Karpas-422 (cell line): Measurements from ENCODE around the gene CRIP2. TPM values are rescaled to one million over a fixed set of nuclear protein-coding genes. Genes with fewer than 3 reads are reported as not detected.
A peak's percentile ranks its signal among the peaks of the same experiment; 100 is the strongest.

Experiments used
- DNase-seq: peaks from one replicate; pipeline ENCODE4 v3.0.0-alpha.2; 2015
- H2AFZ ChIP-seq: fragments of 200-600 bp; sonication (generic); 2 replicates; pipeline ENCODE4 v1.6.1; 2014; ENCODE audit warnings: antibody characterized with exemption, low read length, mixed read lengths
- H3K27ac ChIP-seq: fragments of 200-600 bp; sonication (generic); 2 replicates; pipeline ENCODE4 v1.5.1; 2014; ENCODE audit warnings: mild to moderate bottlenecking, low read length, moderate library complexity
- H3K27me3 ChIP-seq: fragments of 200-600 bp; sonication (generic); 2 replicates; pipeline ENCODE4 v1.6.1; 2014; ENCODE audit warnings: low read length, mixed read lengths
- H3K36me3 ChIP-seq: fragments of 200-600 bp; sonication (generic); 2 replicates; pipeline ENCODE4 v1.6.1; 2014; ENCODE audit warnings: low read length, mixed read lengths; ENCODE audit not compliant: insufficient read depth
- H3K4me1 ChIP-seq: fragments of 200-600 bp; sonication (generic); 2 replicates; pipeline ENCODE4 v1.6.1; 2014; ENCODE audit warnings: mild to moderate bottlenecking, low read length, mixed read lengths
- H3K4me2 ChIP-seq: fragments of 200-600 bp; sonication (generic); 2 replicates; pipeline ENCODE4 v1.6.1; 2014; ENCODE audit warnings: low read length, low read depth, mild to moderate bottlenecking; ENCODE audit not compliant: poor library complexity, severe bottlenecking
- H3K4me3 ChIP-seq: fragments of 200-600 bp; sonication (generic); 2 replicates; pipeline ENCODE4 v1.5.1; 2014; ENCODE audit warnings: mild to moderate bottlenecking, antibody characterized with exemption, low read length, mixed read lengths
- H3K79me2 ChIP-seq: fragments of 200-600 bp; sonication (generic); 2 replicates; pipeline ENCODE4 v1.6.1; 2014; ENCODE audit warnings: mild to moderate bottlenecking, low read length, mixed read lengths
- H3K9ac ChIP-seq: fragments of 200-600 bp; sonication (generic); 2 replicates; pipeline ENCODE4 v1.6.0; 2014; ENCODE audit warnings: low read length
- H3K9me2 ChIP-seq: fragments of 200-600 bp; sonication (generic), shearing (Covaris generic); replicated peaks from 2 replicates; pipeline ENCODE4 v1.6.0; 2014; ENCODE audit warnings: mild to moderate bottlenecking, low read length, moderate library complexity; ENCODE audit not compliant: insufficient read depth
- H3K9me3 ChIP-seq: fragments of 300-700, 200-600 bp; sonication (generic); 2 replicates; pipeline ENCODE4 v1.6.1; 2014; ENCODE audit warnings: low read length, mixed read lengths
- H4K20me1 ChIP-seq: fragments of 200-600 bp; sonication (generic); 2 replicates; pipeline ENCODE4 v1.6.1; 2014; ENCODE audit warnings: mild to moderate bottlenecking, antibody characterized with exemption, low read length, low read depth; ENCODE audit not compliant: insufficient read depth
- total RNA-seq: library from RNA; depleted of rRNA; stranded (reverse); fragments of >200 nt; shearing (Covaris generic); gene quantifications from 2 replicates; pipeline ENCODE4 v1.2.3, GENCODE V29; 2014; ENCODE audit warnings: low replicate concordance

The CRIP2 gene
- total RNA-seq, 1 experiment from 2014 or later = 0.45 TPM

- Histone ChIP-seq H3K4me3 (no peak overlapping the region), H3K9me3 (no peaks in the 10 kb centered on the region), H3K4me2 (no peak overlapping the region), H3K79me2 (no peaks in the 10 kb centered on the region), H2AFZ (no peak overlapping the region), H3K4me1 (peaks cover 28% of the 10 kb centered on the region), H3K27me3 (no peaks in the 10 kb centered on the region), H3K9ac (no peak overlapping the region), H3K9me2 (no peaks in the 10 kb centered on the region), H3K36me3 (no peaks in the 10 kb centered on the region), H3K27ac (no peak overlapping the region), H4K20me1 (peaks cover 16% of the 10 kb centered on the region; the same call in 1 of the 2 replicates)
- DNase-seq = no peak
Measured at GRCh38 chr14:105479431-105480158, 5.0 kb downstream of the CRIP2 start.

DNA sequence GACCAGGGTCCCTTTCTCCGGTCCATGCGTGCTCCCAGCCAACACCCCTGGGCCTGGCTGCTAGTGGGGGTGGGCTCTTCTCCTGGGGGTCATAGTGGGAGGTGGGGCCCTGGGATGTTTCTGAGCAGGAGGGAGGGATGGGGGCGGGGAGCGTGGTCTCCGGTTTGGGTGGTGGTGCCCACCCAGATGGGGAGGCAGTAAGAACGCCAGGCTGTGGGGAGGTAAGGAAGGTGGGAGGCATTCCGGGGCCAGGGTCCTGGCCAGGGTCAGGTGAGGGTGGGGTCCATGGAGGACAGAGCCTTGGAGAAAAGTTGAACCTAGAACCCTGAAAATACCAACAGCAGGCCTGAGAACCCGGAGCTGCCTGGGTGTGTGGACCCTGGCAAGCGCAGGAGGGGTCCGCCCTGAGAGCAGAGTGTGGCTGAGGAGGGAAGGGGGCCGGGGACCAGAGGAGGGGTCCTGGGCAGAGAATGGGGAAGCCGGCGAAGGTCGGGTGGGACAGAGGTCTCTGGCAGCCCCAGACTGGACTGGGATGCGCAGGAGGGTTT, 5.7 kb downstream of the CRIP2 start:
- no peak overlapping the region for H3K4me3 ChIP-seq
- H2AFZ ChIP-seq = no peak overlapping the region
- no peak overlapping the region for H3K4me2 ChIP-seq
- DNase-seq = no peak
- no peaks in the 10 kb centered on the region for H3K36me3 ChIP-seq
- H3K79me2 ChIP-seq = no peaks in the 10 kb centered on the region
- no peaks in the 10 kb centered on the region for H3K9me3 ChIP-seq
- H3K27ac ChIP-seq = no peak overlapping the region
- peaks cover 13% of the 10 kb centered on the region; the same call in 1 of the 2 replicates for H4K20me1 ChIP-seq
- H3K9me2 ChIP-seq = no peaks in the 10 kb centered on the region
- H3K9ac ChIP-seq = no peak overlapping the region
- peaks cover 23% of the 10 kb centered on the region for H3K4me1 ChIP-seq
- H3K27me3 ChIP-seq = no peaks in the 10 kb centered on the region

GRCh38 chr14:105480807-105481801, 6.5 kb downstream of the CRIP2 start:
- H2AFZ ChIP-seq = peak overlapping the region; percentile 92
- no peaks in the 10 kb centered on the region for H3K36me3 ChIP-seq
- peak; percentile 97 for DNase-seq
- H3K4me2 ChIP-seq = peak overlapping the region; percentile 70
- no peak overlapping the region for H3K27ac ChIP-seq
- H3K9me2 ChIP-seq = no peaks in the 10 kb centered on the region
- peak overlapping the region; percentile 65 for H3K9ac ChIP-seq
- H3K79me2 ChIP-seq = no peaks in the 10 kb centered on the region
- H3K9me3 ChIP-seq = no peaks in the 10 kb centered on the region
- peaks cover 28% of the 10 kb centered on the region for H3K4me1 ChIP-seq
- H3K27me3 ChIP-seq = no peaks in the 10 kb centered on the region
- H3K4me3 ChIP-seq = peak overlapping the region; percentile 62
- H4K20me1 ChIP-seq = peaks cover 10% of the 10 kb centered on the region; the same call in 1 of the 2 replicates

GRCh38 chr14:105481886-105482457, 7.4 kb downstream of the CRIP2 start:
- Histone ChIP-seq H3K4me3 (peak overlapping the region; percentile 42; the same call in 1 of the 2 replicates), H3K9me3 (no peaks in the 10 kb centered on the region), H3K9ac (peak overlapping the region; percentile 65; the same call in 1 of the 2 replicates), H3K4me2 (peak overlapping the region; percentile 70), H3K4me1 (peaks cover 37% of the 10 kb centered on the region), H3K27me3 (no peaks in the 10 kb centered on the region), H3K79me2 (no peaks in the 10 kb centered on the region), H4K20me1 (0 out of 2 replicates have a peak, but pooled peaks cover 7% of the 10 kb centered on the region), H3K9me2 (no peaks in the 10 kb centered on the region), H2AFZ (no peak overlapping the region), H3K27ac (no peak overlapping the region), H3K36me3 (no peaks in the 10 kb centered on the region)
- peak; percentile 99 for DNase-seq

- Histone ChIP-seq H3K9ac (peak overlapping the region; percentile 23; the same call in 1 of the 2 replicates), H3K79me2 (no peaks in the 10 kb centered on the region), H3K36me3 (no peaks in the 10 kb centered on the region), H3K27me3 (no peaks in the 10 kb centered on the region), H2AFZ (no peak overlapping the region), H3K4me3 (peak overlapping the region; percentile 42; the same call in 1 of the 2 replicates), H3K4me1 (peaks cover 43% of the 10 kb centered on the region), H3K9me3 (no peaks in the 10 kb centered on the region), H3K9me2 (no peaks in the 10 kb centered on the region), H4K20me1 (0 out of 2 replicates have a peak, but pooled peaks cover 7% of the 10 kb centered on the region), H3K4me2 (peak overlapping the region; percentile 70), H3K27ac (no peak overlapping the region)
- DNase-seq = no peak
Measured at GRCh38 chr14:105482486-105483110, 8.0 kb downstream of the CRIP2 start.

- Histone ChIP-seq H3K79me2 (peaks cover 2% of the 10 kb centered on the region; the same call in 1 of the 2 replicates), H3K9me2 (no peaks in the 10 kb centered on the region), H3K9ac (no peak overlapping the region), H3K9me3 (no peaks in the 10 kb centered on the region), H3K4me2 (no peak overlapping the region), H2AFZ (no peak overlapping the region), H3K27me3 (no peaks in the 10 kb centered on the region), H4K20me1 (0 out of 2 replicates have a peak, but pooled peaks cover 11% of the 10 kb centered on the region), H3K36me3 (no peaks in the 10 kb centered on the region), H3K27ac (no peak overlapping the region), H3K4me3 (no peak overlapping the region), H3K4me1 (peaks cover 52% of the 10 kb centered on the region)
- DNase-seq = no peak
Measured at GRCh38 chr14:105483300-105484068, 8.9 kb downstream of the CRIP2 start.
